Psoas muscle (tissue), 8 donors: ENCODE measurements around the gene VAV2. TPM values are rescaled to one million over a fixed set of nuclear protein-coding genes. Genes with fewer than 3 reads are reported as not detected.

Experiments used
- ATAC-seq, 4 donors: fragments of 200-7000 bp; cut with Tn5 transposase; one replicate each; pipeline ENCODE4 v1.9.1; 2020; ENCODE audit warnings: moderate library complexity in 3 of 4, mild to moderate bottlenecking in 2 of 4
- DNase-seq, 2 donors: peaks; one replicate each; pipeline ENCODE4 v3.0.0-alpha.2; 2020
- H3K27ac ChIP-seq: fragments of 200-600 bp; one replicate; pipeline ENCODE4 v1.8.0; 2022
- H3K27me3 ChIP-seq, 3 donors: fragments of 200-600 bp in 1 of 3; one replicate each; pipeline versions ENCODE4 v1.6.1 to v1.8.0; 2013 to 2022; ENCODE audit warnings: low read length in 2 of 3, mild to moderate bottlenecking in 2 of 3, moderate library complexity in 1 of 3; ENCODE audit not compliant: insufficient read depth in 3 of 3
- H3K36me3 ChIP-seq, 2 donors: fragments of 200-600 bp in 1 of 2; one replicate each; pipeline versions ENCODE4 v1.6.1 to v1.8.0; 2013 to 2022; ENCODE audit warnings: low read depth in 1 of 2, mild to moderate bottlenecking in 1 of 2, moderate library complexity in 1 of 2; ENCODE audit not compliant: insufficient read depth in 1 of 2
- H3K4me1 ChIP-seq: fragments of 200-600 bp; one replicate; pipeline ENCODE4 v1.8.0; 2022
- H3K4me3 ChIP-seq: fragments of 200-600 bp; one replicate; pipeline ENCODE4 v1.8.0; 2022; ENCODE audit warnings: mild to moderate bottlenecking
- H3K9me3 ChIP-seq: fragments of 200-600 bp; one replicate; pipeline ENCODE4 v1.8.0; 2022
- WGBS, 3 donors: extraction: QIAGEN DNeasy Blood & Tissue Kit; methylation state at CpG; one replicate each; pipeline versions ENCODE4 v1.1.6 to v1.1.7; 2013; 5-methylcytosine and 5-hydroxymethylcytosine counted together
- intact Hi-C, 2 donors: fragments of 100-400 bp; cut with DNase I; formaldehyde crosslinking; loops; one replicate each; pipeline versions ENCODE4 v1.11.0 to v1.14.2; 2022
- polyA plus RNA-seq, 3 donors: library from polyadenylated mRNA; stranded (reverse); fragments of 200-250 nt; gene quantifications; one replicate each; pipeline ENCODE4 v1.2.3, GENCODE V29; 2013
- total RNA-seq, 4 donors: library from RNA; stranded (reverse); fragmentation: NEBNext Ultra II Directional in 2 of 4; extraction: Animal tissue kit (Norgen Biotek cat#: 25700) in 2 of 4; gene quantifications; one replicate each; pipeline versions ENCODE4 v1.2.1 to v1.2.4, GENCODE V29; 2021 to 2023
- TF ChIP-seq, protein P1 (sequence below): fragments of 200-600 bp; IDR thresholded peaks from one replicate; pipeline ENCODE4 v1.8.0; 2022; ENCODE audit warnings: antibody characterized with exemption
- donor health status: healthy with polysubstance abuse.
- donor health status: DM: no; HTN: no; CAD: no; lungs with moderate emphysema.
- donor health status: Bipolar disorder and iron deficiency.
- donor health status: healthy.
- donor health status: DM: yes; HTN: yes; CAD: no.
- donor health status: DM: no; HTN: no; CAD: no.
- donor health status: DM: no; HTN: no; CAD: no.
- donor health status: DM: yes; HTN: yes; CAD: no.

Gene VAV2
- total and polyA plus RNA-seq, 7 donors, result 0.70 to 2.9 (median 1.4) TPM

DNA sequence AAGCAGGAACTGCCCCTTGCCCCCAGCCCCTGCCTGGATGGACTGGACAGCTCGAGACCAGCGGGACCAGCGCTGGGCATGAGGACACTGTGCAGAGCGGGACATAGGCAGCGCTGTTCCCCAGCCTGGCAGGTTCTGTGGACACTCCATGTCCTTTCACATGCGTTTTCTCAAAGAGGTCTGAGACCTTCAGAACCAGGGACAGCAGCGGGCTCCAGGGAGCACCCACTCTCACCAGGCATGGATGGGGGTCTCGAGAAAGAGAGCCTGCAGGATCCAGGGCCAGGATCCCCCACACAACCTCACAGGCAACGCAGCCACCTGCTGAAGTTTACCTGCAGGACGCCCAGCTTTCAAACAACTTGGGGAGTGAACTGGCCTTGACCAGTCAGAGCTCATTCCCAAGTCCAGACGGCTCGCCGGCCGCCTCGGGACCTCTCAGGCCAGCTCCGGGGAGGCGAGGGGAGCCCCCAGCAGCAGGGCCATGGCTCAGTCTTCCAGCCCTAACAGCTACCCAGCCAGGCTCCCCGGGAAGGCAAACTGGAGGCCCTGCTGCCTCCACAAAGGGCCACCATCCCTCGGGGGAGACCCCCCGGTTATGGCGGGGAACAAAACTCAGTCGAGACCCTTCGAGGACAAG lies 181.4 kb downstream of the VAV2 start:
- WGBS, 3 donors, result 92 to 93% (median 92%) methylated on average over 21 to 23 of the region's 23 CpGs
- intact Hi-C loops, result no loop called here
- TF ChIP-seq, protein P1, sequence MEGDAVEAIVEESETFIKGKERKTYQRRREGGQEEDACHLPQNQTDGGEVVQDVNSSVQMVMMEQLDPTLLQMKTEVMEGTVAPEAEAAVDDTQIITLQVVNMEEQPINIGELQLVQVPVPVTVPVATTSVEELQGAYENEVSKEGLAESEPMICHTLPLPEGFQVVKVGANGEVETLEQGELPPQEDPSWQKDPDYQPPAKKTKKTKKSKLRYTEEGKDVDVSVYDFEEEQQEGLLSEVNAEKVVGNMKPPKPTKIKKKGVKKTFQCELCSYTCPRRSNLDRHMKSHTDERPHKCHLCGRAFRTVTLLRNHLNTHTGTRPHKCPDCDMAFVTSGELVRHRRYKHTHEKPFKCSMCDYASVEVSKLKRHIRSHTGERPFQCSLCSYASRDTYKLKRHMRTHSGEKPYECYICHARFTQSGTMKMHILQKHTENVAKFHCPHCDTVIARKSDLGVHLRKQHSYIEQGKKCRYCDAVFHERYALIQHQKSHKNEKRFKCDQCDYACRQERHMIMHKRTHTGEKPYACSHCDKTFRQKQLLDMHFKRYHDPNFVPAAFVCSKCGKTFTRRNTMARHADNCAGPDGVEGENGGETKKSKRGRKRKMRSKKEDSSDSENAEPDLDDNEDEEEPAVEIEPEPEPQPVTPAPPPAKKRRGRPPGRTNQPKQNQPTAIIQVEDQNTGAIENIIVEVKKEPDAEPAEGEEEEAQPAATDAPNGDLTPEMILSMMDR, result no peak

DNA sequence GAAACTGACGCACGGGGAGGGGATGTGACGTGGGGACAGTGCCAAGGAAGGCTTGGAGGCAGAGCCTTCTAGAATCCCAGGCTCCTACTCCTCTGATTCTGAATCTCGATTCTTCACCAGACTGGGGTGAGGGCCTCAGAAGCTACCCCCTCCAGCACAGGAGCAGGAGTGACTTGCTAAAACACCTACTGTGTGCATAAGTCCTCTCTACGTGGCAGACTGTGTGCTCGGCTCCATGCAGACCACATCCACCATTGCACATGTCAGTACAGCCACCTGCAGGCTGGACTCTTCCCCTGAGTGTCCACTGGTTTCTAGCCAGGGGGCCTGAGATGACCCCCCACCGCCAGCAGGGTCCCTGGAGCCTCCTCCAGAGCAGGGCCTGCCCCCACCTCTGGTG lies 182.8 kb downstream of the VAV2 start:
- H3K4me3 ChIP-seq, result no peak overlapping the region
- 78 to 84% (median 80%) methylated on average over 7 of the region's 7 CpGs for WGBS, 3 donors
- no peaks in the 10 kb centered on the region for H3K9me3 ChIP-seq
- no peaks in the 10 kb centered on the region for H3K4me1 ChIP-seq
- no peak overlapping the region for H3K27ac ChIP-seq
- H3K36me3 ChIP-seq, result no peaks in the 10 kb centered on the region
- H3K27me3 ChIP-seq, result peaks cover 0 to 20% (median 0%) of the 10 kb centered on the region in 3 donors
- no peak for ATAC-seq
- intact Hi-C loops, result no loop called here
- TF ChIP-seq, protein P1, result no peak
- no peak for DNase-seq

More for the DNA sequence above, 181.4 kb downstream of the VAV2 start:
- ATAC-seq (no peak), DNase-seq (no peak)
- H3K9me3 ChIP-seq, result no peaks in the 10 kb centered on the region
- no peak overlapping the region for H3K27ac ChIP-seq
- H3K4me3 ChIP-seq, result no peak overlapping the region
- peaks cover 0 to 23% (median 1%) of the 10 kb centered on the region in 3 donors for H3K27me3 ChIP-seq
- H3K36me3 ChIP-seq, result no peaks in the 10 kb centered on the region
- no peaks in the 10 kb centered on the region for H3K4me1 ChIP-seq

DNA sequence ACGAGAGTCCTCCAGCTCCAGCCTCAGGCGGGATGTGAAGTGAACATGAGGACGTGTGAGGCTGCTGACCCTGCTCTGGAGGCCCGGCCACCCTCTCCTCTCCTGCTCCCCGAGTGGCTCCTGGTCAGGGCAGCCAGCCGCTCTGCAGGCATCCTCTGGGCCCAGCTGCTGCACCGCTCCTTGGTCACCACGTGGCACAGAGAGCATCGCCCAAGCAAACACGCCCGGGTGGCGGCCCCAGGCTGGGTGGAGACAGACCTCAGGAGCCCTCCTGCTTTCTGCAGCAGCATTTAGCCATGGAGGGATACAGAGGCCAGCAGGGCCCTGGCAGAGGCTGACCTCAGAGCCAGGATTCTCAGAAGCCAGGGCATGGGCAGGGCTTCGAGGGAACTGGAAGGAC lies 184.3 kb downstream of the VAV2 start:
- Histone ChIP-seq H3K27ac (no peak overlapping the region), H3K4me3 (no peak overlapping the region), H3K4me1 (no peaks in the 10 kb centered on the region), H3K9me3 (no peaks in the 10 kb centered on the region), H3K27me3 (peaks cover 0 to 13% (median 0%) of the 10 kb centered on the region in 3 donors), H3K36me3 (no peaks in the 10 kb centered on the region)
- ATAC-seq, result no peak
- WGBS, 3 donors, result 55 to 75% (median 59%) methylated on average over 11 to 13 of the region's 13 CpGs
- intact Hi-C loops, result no loop called here
- TF ChIP-seq, protein P1, result no peak
- DNase-seq, result no peak

DNA sequence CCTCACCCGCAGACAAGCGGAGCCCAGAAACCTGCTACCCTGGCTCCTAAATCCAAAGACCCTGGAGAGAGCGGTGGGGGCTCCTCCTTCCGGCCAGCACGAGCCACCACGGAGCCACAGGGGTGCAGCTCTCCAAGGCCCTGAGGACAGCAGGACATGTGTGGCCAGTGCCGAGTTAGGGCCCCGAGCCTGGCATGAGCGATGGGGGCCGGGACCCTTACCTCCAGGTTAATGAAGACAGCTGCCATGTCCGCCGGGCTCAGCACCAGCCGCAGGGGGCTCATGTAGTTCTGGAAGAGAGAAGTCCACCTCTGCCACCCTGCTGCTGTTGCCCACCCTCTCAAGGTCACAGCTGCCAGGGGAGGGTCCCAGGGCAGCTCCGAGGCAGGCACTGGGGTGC lies 185.1 kb downstream of the VAV2 start:
- Histone ChIP-seq H3K4me1 (no peaks in the 10 kb centered on the region), H3K27me3 (peaks cover 0 to 6% (median 0%) of the 10 kb centered on the region in 3 donors), H3K4me3 (no peak overlapping the region), H3K27ac (no peak overlapping the region), H3K36me3 (no peaks in the 10 kb centered on the region), H3K9me3 (no peaks in the 10 kb centered on the region)
- 94 to 95% (median 94%) methylated on average over 14 of the region's 14 CpGs for WGBS, 3 donors
- TF ChIP-seq, protein P1, result no peak
- ATAC-seq (no peak), DNase-seq (no peak)
- intact Hi-C loops, result no loop called here

DNA sequence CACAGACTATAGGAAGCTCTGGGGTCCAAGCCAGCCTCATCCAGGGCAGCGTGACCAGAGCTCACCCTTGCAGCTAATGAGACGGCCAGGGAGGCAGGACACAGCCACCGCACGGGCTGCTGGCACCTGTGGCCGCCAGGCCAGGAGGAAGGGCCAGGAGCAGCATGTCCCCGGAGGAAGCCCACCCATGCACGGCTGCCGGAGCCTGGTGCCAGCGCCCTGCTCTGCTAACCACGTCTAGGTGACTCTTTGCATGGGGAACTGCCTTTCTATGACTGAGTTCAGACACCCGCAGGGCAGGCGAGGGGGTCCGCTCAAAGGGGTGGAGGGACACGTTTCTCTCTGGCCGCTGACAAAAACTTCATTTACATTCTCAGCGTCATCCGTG lies 185.5 kb downstream of the VAV2 start:
- no peak for DNase-seq
- Histone ChIP-seq H3K27me3 (peaks cover 0 to 4% (median 0%) of the 10 kb centered on the region in 3 donors), H3K27ac (no peak overlapping the region), H3K9me3 (no peaks in the 10 kb centered on the region), H3K36me3 (no peaks in the 10 kb centered on the region), H3K4me1 (no peaks in the 10 kb centered on the region), H3K4me3 (no peak overlapping the region)
- no peak for ATAC-seq
- 92 to 96% (median 93%) methylated on average over 17 of the region's 17 CpGs for WGBS, 3 donors
- TF ChIP-seq, protein P1, result no peak
- intact Hi-C loops, result no loop called here
